Psoas muscle (tissue), 8 donors: ENCODE measurements around the gene FAM222A. TPM values are rescaled to one million over a fixed set of nuclear protein-coding genes. Genes with fewer than 3 reads are reported as not detected.

ENCODE experiments used
- ATAC-seq, 4 donors: fragments of 200-7000 bp; cut with Tn5 transposase; one replicate each; pipeline ENCODE4 v1.9.1; 2020; ENCODE audit warnings: moderate library complexity in 3 of 4, mild to moderate bottlenecking in 2 of 4
- DNase-seq, 2 donors: peaks; one replicate each; pipeline ENCODE4 v3.0.0-alpha.2; 2020
- H3K27ac ChIP-seq: fragments of 200-600 bp; one replicate; pipeline ENCODE4 v1.8.0; 2022
- H3K27me3 ChIP-seq, 3 donors: fragments of 200-600 bp in 1 of 3; one replicate each; pipeline versions ENCODE4 v1.6.1 to v1.8.0; 2013 to 2022; ENCODE audit warnings: low read length in 2 of 3, mild to moderate bottlenecking in 2 of 3, moderate library complexity in 1 of 3; ENCODE audit not compliant: insufficient read depth in 3 of 3
- H3K36me3 ChIP-seq, 2 donors: fragments of 200-600 bp in 1 of 2; one replicate each; pipeline versions ENCODE4 v1.6.1 to v1.8.0; 2013 to 2022; ENCODE audit warnings: low read depth in 1 of 2, mild to moderate bottlenecking in 1 of 2, moderate library complexity in 1 of 2; ENCODE audit not compliant: insufficient read depth in 1 of 2
- H3K4me1 ChIP-seq: fragments of 200-600 bp; one replicate; pipeline ENCODE4 v1.8.0; 2022
- H3K4me3 ChIP-seq: fragments of 200-600 bp; one replicate; pipeline ENCODE4 v1.8.0; 2022; ENCODE audit warnings: mild to moderate bottlenecking
- H3K9me3 ChIP-seq: fragments of 200-600 bp; one replicate; pipeline ENCODE4 v1.8.0; 2022
- WGBS, 3 donors: extraction: QIAGEN DNeasy Blood & Tissue Kit; methylation state at CpG; one replicate each; pipeline versions ENCODE4 v1.1.6 to v1.1.7; 2013; 5-methylcytosine and 5-hydroxymethylcytosine counted together
- intact Hi-C, 2 donors: fragments of 100-400 bp; cut with DNase I; formaldehyde crosslinking; loops; one replicate each; pipeline versions ENCODE4 v1.11.0 to v1.14.2; 2022
- polyA plus RNA-seq, 3 donors: library from polyadenylated mRNA; stranded (reverse); fragments of 200-250 nt; gene quantifications; one replicate each; pipeline ENCODE4 v1.2.3, GENCODE V29; 2013
- total RNA-seq, 4 donors: library from RNA; stranded (reverse); fragmentation: NEBNext Ultra II Directional in 2 of 4; extraction: Animal tissue kit (Norgen Biotek cat#: 25700) in 2 of 4; gene quantifications; one replicate each; pipeline versions ENCODE4 v1.2.1 to v1.2.4, GENCODE V29; 2021 to 2023
- TF ChIP-seq, protein P1 (sequence below): fragments of 200-600 bp; IDR thresholded peaks from one replicate; pipeline ENCODE4 v1.8.0; 2022; ENCODE audit warnings: antibody characterized with exemption
- donor health status: healthy with polysubstance abuse.
- donor health status: DM: no; HTN: no; CAD: no; lungs with moderate emphysema.
- donor health status: Bipolar disorder and iron deficiency.
- donor health status: healthy.
- donor health status: DM: yes; HTN: yes; CAD: no.
- donor health status: DM: no; HTN: no; CAD: no.
- donor health status: DM: no; HTN: no; CAD: no.
- donor health status: DM: yes; HTN: yes; CAD: no.

The FAM222A gene
- total and polyA plus RNA-seq, 7 donors = 0.59 to 15.8 (median 5.1) TPM

GRCh38 chr12:109698820-109699219 is 14.8 kb upstream of the FAM222A start:
- DNase-seq (no peak), ATAC-seq (no peak)
- 82 to 89% (median 86%) methylated on average over 7 of the region's 7 CpGs for WGBS, 3 donors
- intact Hi-C loops = no loop called here
- TF ChIP-seq, protein P1, sequence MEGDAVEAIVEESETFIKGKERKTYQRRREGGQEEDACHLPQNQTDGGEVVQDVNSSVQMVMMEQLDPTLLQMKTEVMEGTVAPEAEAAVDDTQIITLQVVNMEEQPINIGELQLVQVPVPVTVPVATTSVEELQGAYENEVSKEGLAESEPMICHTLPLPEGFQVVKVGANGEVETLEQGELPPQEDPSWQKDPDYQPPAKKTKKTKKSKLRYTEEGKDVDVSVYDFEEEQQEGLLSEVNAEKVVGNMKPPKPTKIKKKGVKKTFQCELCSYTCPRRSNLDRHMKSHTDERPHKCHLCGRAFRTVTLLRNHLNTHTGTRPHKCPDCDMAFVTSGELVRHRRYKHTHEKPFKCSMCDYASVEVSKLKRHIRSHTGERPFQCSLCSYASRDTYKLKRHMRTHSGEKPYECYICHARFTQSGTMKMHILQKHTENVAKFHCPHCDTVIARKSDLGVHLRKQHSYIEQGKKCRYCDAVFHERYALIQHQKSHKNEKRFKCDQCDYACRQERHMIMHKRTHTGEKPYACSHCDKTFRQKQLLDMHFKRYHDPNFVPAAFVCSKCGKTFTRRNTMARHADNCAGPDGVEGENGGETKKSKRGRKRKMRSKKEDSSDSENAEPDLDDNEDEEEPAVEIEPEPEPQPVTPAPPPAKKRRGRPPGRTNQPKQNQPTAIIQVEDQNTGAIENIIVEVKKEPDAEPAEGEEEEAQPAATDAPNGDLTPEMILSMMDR = no peak
- Histone ChIP-seq H3K9me3 (no peaks in the 10 kb centered on the region), H3K4me1 (peaks cover 20% of the 10 kb centered on the region), H3K36me3 (no peaks in the 10 kb centered on the region), H3K27ac (no peak overlapping the region), H3K4me3 (no peak overlapping the region), H3K27me3 (no peaks in the 10 kb centered on the region)

- Histone ChIP-seq H3K4me1 (peaks cover 16% of the 10 kb centered on the region), H3K9me3 (no peaks in the 10 kb centered on the region), H3K27me3 (no peaks in the 10 kb centered on the region), H3K36me3 (no peaks in the 10 kb centered on the region), H3K27ac (no peak overlapping the region), H3K4me3 (no peak overlapping the region)
- DNase-seq = no peak
- 34 to 62% (median 46%) methylated on average over 6 of the region's 6 CpGs for WGBS, 3 donors
- no peak for ATAC-seq
- TF ChIP-seq, protein P1 = no peak
- intact Hi-C loops = no loop called here
Observed at GRCh38 chr12:109701064-109701463, 12.6 kb upstream of the FAM222A start.

DNA sequence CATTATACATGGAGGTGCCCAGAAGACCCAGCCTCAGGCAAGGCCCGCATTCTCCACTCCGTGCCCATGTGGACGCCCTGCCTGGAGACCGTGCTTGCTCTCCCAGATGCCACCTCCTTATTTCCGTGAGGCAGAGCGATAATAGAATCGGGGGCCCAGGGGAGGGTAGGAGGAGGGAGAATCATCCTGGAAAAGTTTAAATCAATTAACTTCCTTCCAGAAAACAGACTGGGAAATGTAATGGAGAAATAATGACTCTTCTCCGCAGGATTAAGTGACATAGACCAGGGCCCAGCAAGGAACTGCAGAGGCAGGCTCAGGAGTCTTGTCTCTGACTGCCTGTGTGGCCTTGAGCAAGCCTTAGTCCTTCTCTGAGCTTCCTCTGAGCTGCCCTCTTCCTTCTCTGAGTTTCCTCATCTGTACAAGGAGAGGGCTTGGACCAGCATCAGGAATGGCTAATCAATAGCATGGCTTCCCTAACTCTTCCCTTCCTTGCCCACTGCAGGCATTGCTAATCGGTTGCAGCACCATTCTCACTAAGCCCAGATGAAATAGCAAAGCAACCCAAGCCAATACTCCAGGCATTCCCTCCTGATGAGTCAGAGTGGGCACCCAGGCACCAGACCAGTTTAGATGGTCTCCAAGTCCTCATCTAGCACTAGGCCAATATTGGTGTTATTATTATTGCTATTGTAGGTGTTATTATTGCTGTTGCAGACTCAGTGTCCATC is 11.3 kb upstream of the FAM222A start:
- Histone ChIP-seq H3K4me1 (peaks cover 5% of the 10 kb centered on the region), H3K27me3 (no peaks in the 10 kb centered on the region), H3K27ac (no peak overlapping the region), H3K9me3 (no peaks in the 10 kb centered on the region), H3K36me3 (no peaks in the 10 kb centered on the region), H3K4me3 (no peak overlapping the region)
- ATAC-seq (no peak), DNase-seq (no peak)
- WGBS, 3 donors = 88 to 91% (median 90%) methylated on average over 9 of the region's 9 CpGs
- TF ChIP-seq, protein P1 = no peak
- intact Hi-C loops = no loop called here

DNA sequence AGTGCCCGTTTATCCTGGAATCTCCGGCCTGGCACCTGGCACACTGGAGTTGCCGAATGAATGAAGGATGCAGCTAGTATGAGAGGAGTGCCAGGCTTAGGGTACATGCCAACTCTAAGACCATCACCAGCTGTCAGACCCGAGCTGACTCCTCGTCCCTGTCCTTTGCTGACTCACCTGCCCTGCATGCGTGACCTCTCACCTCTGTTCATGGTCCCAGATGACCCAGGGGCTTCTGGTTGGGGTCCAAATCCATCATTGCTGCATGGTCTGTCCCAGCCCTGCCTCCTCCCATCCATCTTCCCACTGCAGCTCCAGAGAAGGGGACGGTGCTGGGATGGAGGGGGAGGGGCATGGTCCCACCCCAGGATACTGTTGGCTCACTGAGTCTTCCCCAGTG is 9.9 kb upstream of the FAM222A start:
- no peaks in the 10 kb centered on the region for H3K27me3 ChIP-seq
- no peak overlapping the region for H3K27ac ChIP-seq
- H3K4me1 ChIP-seq = no peaks in the 10 kb centered on the region
- ATAC-seq (no peak), DNase-seq (no peak)
- TF ChIP-seq, protein P1 = no peak
- no peak overlapping the region for H3K4me3 ChIP-seq
- no peaks in the 10 kb centered on the region for H3K36me3 ChIP-seq
- no peaks in the 10 kb centered on the region for H3K9me3 ChIP-seq
- intact Hi-C loops = no loop called here
- WGBS, 3 donors = 33 to 40% (median 38%) methylated on average over 7 of the region's 7 CpGs
